ENCODE data around the gene YEATS4.
"Not testable (repeated sequence)": the region's sequence is repeated elsewhere in the genome, so short reads cannot be mapped to it uniquely, and the experiment has no call there.

Gene YEATS4

GRCh38 chr12:69359531-69360347 lies at the start of gene YEATS4:
Gene YEATS4, plus strand, starts transcription at chr12:69359743. Its CDS starts 230 bp downstream, at chr12:69359973.
- peak; percentile 86 for DNase-seq

GRCh38 chr12:69313209-69313608 lies 46.3 kb upstream of the YEATS4 start:
- DNase-seq: no peak

GRCh38 chr12:69316784-69317183 lies 42.8 kb upstream of the YEATS4 start:
- DNase-seq: not testable (repeated sequence)

GRCh38 chr12:69317233-69317632 lies 42.3 kb upstream of the YEATS4 start:
- DNase-seq: not testable (repeated sequence)

DNA sequence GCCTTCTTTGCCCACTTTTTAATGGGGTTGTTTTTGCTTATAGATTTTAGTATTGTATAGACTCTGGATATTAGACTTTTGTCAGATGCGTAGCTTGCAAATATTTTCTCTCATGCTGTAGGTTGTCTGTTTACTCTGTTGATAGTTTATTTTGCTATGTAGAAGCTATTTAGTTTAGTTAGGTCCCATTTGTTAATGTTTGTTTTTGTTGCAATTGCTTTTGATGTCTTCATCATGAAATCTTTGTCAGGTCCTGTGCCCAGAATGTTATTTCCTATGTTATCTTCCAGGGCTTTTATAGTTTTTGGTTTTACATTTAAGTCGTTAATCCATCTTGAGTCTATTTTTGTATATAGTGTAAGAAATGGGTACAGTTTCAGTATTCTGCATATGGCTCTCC lies 41.3 kb upstream of the YEATS4 start:
- DNase-seq: no peak

GRCh38 chr12:69321351-69321750 lies 38.2 kb upstream of the YEATS4 start:
- no peak for DNase-seq

DNA sequence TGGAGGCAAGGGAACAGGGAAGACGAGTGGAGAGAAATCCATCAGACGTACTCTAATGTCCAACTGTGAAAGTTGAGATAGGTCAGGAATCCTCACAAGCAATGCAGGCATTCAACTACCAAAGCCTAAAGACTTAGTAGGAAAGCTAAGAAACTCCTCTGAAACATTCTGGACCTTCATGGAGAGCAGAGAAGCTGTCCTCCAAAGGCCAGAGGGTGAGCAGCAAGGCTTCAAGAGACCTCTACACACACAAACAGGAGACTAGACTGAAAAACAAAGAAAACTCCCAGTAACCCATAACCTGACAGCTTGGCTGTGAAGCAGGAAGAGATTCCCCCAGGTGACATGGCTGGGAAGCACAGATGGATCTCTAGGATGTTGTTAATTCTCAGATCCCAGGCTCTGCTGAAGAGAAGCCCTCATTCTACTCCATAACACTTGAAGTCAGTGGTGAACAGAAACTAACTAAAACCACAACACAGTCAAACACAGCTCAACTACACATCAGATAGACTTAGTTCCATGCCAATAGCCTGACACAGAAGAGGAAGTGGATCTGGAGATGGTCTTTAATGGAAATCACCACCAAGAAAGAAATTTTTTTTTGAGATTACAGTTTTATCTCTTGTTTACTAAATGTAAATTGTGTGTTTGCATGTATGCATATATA lies 34.6 kb upstream of the YEATS4 start:
- no peak for DNase-seq

- no peak for DNase-seq
Measured at GRCh38 chr12:69328426-69328825, 31.1 kb upstream of the YEATS4 start.

- no peak for DNase-seq
Measured at GRCh38 chr12:69329669-69330428, 29.7 kb upstream of the YEATS4 start.

DNA sequence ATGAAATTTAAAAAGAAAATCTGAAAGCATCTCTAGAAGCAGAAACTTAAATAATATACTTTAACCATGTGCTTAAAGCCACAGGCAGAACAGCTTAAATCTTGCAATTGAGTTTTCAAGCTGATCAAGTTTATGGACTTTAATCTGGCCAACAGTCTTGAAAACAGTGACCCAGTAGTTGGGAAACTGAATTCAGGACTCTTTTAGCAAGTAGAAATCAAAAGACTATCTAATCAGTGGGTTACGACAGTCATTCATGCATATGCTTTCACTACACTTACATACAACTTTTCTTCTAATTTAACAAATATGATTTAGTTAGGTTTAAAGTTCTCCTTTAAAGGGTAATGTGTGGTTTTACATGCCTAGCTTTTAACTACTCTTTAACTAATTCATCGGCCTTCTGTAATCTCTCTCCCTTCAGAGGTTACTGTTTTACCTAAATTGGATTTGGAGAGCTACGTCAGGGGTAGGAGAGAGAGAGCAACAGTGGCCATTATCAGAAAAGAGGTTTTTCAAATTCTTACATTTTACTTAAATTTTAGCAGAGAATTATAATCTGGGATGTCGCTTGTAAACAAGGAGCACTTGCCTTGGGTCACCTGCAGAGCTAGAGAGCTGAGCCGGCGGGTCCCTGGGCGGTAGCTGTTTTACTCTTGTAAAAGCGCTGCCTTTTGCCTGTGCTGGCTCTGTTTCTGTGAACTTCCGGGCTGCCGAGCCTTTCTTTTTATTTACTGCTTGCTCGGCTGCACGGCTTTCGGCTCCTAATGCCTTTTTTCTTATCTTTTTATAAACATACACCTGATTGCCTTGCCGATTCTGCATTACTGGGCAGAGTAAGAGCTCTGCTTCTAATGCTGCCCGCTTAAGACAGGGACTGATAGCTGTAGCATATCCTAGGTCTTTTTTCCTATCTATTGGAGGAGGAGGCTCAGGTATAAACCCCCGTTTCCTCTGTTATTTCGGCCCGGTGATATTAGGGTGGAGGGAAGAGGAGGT lies 28.8 kb upstream of the YEATS4 start:
- DNase-seq: no peak

DNA sequence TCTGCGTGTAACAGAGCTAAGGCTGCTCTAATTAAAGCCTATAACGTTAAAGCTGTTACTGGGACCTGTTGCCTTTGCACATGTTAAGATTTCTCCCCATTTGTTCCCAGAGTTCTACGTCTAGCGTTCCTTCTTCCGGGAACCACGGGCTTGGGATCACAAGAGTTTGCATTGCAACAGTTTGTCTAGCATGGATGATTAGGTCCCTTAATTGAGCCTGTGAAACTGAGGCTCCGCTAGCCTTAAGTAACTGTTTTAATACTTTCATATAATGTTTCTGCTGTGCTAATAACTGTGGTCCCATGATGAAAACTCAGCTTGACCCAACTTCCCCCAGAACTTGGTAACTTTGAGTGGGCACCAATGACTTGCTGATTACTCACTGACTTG lies 28.0 kb upstream of the YEATS4 start:
- no peak for DNase-seq

DNA sequence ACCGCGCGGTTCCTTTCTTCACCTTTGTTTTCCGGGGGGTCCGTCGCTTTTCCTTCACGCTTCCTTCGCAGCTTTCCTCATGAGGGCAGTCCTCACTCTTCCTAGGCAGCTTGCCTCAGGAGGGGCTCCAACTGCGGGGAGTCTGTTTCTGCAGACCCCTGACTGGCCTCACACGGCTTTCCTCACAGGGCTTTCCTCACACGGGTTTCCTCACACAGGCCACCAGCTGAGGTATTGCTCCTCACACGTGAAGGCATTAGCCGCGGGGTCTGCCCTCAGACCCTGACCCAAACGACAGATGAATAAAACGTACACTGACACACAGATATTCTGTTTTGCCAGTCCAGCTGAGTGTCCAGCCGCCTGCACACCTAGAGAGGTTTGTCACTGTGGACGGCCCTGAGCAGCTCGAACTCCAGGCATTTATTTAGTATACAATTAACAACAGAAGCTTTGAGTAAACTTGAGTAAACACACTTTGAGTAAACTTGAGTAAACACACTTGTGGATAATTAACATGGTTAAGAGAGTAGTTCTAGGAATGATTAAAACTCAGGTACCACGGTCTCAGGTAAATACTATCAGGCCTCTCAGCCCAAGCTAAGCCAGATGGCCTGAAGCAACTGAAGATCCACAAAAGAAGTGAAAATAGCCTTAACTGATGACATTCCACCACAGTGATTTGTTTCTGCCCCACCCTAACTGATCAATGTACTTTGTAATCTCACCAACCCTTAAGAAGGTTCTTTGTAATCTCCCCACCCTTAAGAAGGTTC lies 27.4 kb upstream of the YEATS4 start:
- DNase-seq: no peak

DNA sequence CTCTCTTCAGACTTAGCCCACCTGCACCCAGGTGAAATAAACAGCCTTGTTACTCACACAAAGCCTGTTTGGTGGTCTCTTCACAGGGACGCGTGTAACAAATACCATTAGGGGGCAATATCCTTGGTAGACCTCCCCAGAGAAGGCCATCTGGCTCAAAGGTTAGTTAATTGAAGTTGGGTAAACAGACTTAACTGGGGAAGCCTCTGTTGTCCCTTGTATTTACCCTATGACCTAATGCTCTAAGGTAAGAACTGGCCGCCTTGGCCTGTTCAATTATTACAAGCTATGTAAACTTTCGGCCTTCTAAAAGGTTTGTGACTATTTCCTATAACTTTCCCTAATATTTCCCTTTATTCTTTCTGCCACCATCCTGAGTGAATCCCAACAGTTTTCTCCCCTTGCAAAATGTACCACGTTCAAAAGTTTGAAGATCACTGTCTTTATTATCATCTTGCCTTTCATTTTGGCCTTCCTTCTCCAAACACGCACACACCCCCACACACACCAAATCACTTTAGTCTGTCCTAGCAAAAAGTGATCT lies 26.7 kb upstream of the YEATS4 start:
- DNase-seq: no peak

DNA sequence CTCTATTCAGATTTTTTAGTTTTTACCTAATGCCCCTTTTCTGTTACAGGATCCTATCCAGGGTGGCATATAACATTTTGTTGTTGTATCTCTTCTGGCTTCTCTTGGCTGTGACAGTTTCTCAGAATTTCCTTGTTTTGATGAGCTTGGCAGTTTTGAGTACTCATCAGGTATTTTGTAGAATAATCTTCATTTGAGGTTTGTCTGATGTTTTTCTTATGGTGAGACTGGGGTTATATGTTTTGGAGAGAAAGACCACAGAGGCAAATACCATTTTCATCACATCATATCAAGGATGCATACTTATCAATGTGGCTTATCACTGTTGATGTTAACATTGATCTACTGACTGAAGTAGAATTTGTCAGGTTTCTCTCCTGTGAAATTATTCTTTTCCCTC lies 25.4 kb upstream of the YEATS4 start:
- no peak for DNase-seq

- no peak for DNase-seq
Measured at GRCh38 chr12:69337311-69338090, 22.0 kb upstream of the YEATS4 start.

- DNase-seq: no peak
Measured at GRCh38 chr12:69338120-69338859, 21.3 kb upstream of the YEATS4 start.

- DNase-seq: no peak
Measured at GRCh38 chr12:69338936-69339335, 20.6 kb upstream of the YEATS4 start.

- no peak for DNase-seq
Measured at GRCh38 chr12:69339999-69340398, 19.5 kb upstream of the YEATS4 start.

DNA sequence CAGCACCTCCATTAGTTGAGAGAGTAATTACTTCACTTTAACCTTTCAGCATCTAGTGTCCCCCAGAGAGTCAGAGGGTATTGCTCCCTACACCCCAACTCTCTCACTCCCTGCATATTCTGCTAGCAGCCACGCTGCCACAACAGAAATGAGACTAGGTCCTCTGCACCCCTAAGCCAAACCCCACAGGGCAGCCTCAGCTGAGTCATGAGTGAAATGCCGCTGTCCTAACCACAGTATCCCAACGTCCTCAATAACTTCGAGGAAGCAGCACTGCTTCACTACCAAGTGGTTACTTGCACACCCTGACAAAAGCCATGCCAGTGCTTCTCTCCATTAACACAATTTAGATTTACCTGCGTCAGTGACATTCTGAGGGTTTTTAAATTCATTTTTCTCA lies 18.2 kb upstream of the YEATS4 start:
- DNase-seq: no peak

DNA sequence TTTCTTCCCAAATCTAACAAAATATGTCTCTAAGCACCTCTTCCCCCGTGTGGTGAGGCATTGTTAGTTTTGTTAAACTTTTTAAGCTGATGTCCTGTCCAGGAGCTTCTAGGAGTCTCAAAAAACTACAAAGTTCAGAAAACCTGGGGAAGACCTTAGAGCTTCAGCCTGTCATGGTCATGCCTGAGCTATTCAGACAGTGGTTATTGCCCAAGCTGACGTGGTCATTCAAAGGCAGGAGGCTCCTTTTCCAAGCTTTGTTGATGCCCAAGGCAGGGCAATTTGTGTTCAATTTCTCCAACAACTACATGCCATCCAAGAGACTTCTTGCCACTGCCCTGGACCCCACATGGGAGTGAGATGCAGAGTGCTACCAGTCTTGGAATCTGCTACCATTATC lies 17.1 kb upstream of the YEATS4 start:
- no peak for DNase-seq
